Renal cortex interstitium (tissue), 11 donors: ENCODE results near the gene PSMC3. TPM values are rescaled to one million over a fixed set of nuclear protein-coding genes. Genes with fewer than 3 reads are reported as not detected.

Experiments
- DNase-seq, 11 donors: peaks; one replicate each; pipeline ENCODE4 v3.0.0-alpha.2; 2013; ENCODE audit warnings: low read depth in 9 of 11, low spot score in 4 of 11; ENCODE audit errors: extremely low read depth in 1 of 11
- polyA plus RNA-seq, 3 donors: library from polyadenylated mRNA; unstranded; fragments of 120-200 nt; gene quantifications; one replicate each; pipeline ENCODE4 v1.2.1, GENCODE V29; 2013; ENCODE audit not compliant: insufficient read length in 3 of 3

The PSMC3 gene
- polyA plus RNA-seq, 3 donors = 132 to 174 (median 160) TPM

- DNase-seq = no peak
Observed at GRCh38 chr11:47448566-47449427, 22.6 kb upstream of the PSMC3 start, which contains the start of gene RAPSN. TSS of gene RAPSN (minus strand) at chr11:47449136. CDS start at chr11:47448964, 172 bp downstream.

GRCh38 chr11:47447906-47448305 is 21.7 kb upstream of the PSMC3 start:
- no peak for DNase-seq

GRCh38 chr11:47446833-47447232 is 20.6 kb upstream of the PSMC3 start:
- no peak for DNase-seq

GRCh38 chr11:47445840-47446239 is 19.6 kb upstream of the PSMC3 start:
- no peak for DNase-seq

- no peak for DNase-seq
Observed at GRCh38 chr11:47443817-47444216, 17.6 kb upstream of the PSMC3 start.

GRCh38 chr11:47443028-47443700 is 16.9 kb upstream of the PSMC3 start:
- no peak for DNase-seq

- DNase-seq = no peak
Observed at GRCh38 chr11:47442514-47442913, 16.3 kb upstream of the PSMC3 start.

GRCh38 chr11:47441421-47441820 is 15.2 kb upstream of the PSMC3 start:
- no peak for DNase-seq

GRCh38 chr11:47440054-47440476 is 13.8 kb upstream of the PSMC3 start:
- DNase-seq = no peak

GRCh38 chr11:47438721-47439120 is 12.5 kb upstream of the PSMC3 start:
- DNase-seq = no peak

- no peak for DNase-seq
Observed at GRCh38 chr11:47437746-47438418, 11.6 kb upstream of the PSMC3 start.

GRCh38 chr11:47437218-47437745 is 11.0 kb upstream of the PSMC3 start:
- no peak for DNase-seq

GRCh38 chr11:47436726-47437125 is 10.5 kb upstream of the PSMC3 start:
- DNase-seq = no peak

- no peak for DNase-seq
Observed at GRCh38 chr11:47435687-47436086, 9.4 kb upstream of the PSMC3 start.

- DNase-seq = no peak
Observed at GRCh38 chr11:47434011-47434786, 8.0 kb upstream of the PSMC3 start.

- no peak for DNase-seq
Observed at GRCh38 chr11:47433157-47433556, 6.9 kb upstream of the PSMC3 start.

GRCh38 chr11:47431356-47432083 is 5.3 kb upstream of the PSMC3 start:
- no peak for DNase-seq

- DNase-seq = no peak
Observed at GRCh38 chr11:47430524-47430923, 4.3 kb upstream of the PSMC3 start.
